SIG-M5 (cell line): ENCODE measurements around the gene BRSK2.
"Not testable (repeated sequence)": the region's sequence is repeated elsewhere in the genome, so short reads cannot be mapped to it uniquely, and the experiment has no call there.

Experiments
- DNase-seq: peaks from one replicate; lab custom pipeline; 2025; lab: John Stamatoyannopoulos, UW

The BRSK2 gene

DNA sequence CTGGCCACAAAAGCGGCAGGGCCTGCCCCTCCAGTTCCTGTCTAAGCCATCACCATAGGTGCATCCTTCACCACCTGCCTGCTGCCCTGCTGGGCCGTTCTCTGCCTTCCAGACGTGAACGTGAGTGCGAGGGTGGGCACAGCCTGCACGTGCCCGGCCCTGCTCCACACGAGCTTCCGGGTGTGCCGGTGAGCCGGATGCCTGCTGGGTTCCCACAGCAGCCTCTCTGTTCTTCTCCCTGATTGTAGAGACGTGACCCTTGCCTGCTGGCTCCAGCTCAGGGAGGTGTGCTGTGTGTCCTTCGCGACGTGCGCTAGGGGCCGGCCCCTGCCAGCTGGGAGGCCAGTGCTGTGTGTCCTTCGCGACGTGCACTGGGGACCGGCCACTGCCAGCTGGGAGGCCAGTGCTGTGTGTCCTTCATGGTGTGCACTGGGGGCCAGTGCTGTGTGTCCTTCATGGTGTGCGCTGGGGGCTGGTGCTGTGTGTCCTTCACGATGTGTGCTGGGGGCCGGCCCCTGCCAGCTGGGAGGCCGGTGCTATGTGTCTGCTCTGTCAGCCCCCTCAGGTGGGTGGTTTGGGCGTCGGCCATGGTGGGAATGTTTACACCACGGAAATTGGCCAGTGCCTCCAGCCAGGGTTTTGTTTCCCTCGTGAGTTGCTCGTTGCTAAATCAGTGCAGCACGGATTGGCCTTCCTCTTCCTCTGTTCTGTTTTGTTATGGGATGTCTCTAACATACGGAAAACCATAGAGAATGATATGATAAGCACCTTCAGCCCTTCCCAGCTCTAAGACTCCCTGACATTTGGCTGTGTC is 35.4 kb upstream of the BRSK2 start:
- DNase-seq, result no peak

DNA sequence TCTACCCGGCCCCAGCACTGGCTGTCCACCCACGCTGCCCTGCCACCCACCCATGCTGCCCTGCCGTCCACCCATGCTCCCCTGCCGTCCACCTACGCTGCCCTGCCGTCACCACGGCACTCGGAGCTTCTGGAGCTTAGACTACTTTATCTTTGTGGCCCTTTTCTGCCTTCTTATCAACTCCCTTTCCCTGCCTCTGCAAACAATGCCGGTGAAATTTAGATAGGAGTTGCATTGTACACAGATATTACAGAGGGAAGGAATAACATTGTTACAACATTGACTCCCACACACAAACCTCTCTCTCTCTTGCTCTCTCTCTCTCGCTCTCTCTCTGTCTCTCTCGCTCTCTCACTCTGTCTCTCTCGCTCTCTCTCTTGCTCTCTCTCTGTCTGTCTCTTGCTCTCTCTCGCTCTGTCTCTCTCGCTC is 33.7 kb upstream of the BRSK2 start:
- DNase-seq, result no peak

DNA sequence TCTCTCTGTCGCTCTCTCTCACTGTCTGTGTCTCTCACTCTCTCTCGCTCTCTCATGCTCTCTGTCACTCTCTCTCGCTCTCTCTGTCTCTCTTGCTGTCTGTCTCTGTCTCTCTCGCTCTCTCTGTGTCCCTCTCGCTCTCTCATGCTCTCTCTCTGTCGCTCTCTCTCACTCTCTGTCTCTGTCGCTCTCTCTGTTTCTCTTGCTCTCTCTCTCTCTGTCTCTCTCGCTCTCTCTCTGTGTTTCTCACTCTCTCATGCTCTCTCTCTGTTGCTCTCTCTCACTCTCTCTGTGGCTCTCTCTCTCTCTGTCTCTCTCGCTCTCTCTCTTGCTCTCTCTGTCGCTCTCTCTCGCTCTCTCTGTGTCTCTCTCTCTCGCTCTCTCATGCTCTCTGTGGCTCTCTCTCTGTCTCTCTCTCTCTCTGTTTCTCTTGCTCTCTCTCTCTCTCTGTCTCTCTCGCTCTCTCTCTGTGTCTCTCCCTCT is 33.2 kb upstream of the BRSK2 start:
- DNase-seq, result no peak

DNA sequence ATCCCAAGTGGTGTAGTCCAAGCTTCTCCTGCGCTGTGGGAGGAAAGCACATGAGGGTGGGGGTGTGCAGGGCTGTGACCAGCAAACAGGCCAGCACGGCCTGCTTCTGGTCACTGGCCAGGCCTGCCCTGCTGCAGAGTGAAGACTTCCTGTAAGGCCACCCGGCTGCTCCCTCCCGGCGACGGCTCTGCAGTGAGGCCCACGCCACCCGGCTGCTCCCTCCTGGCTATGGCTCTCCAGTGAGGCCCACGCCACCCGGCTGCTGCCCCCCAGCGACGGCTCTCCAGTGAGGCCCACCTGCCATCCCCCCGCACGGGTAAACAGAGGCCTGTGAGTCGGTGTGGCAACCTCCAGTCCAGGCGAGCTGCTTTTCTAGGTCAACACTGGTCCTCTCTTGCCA is 31.4 kb upstream of the BRSK2 start:
- DNase-seq, result no peak

DNA sequence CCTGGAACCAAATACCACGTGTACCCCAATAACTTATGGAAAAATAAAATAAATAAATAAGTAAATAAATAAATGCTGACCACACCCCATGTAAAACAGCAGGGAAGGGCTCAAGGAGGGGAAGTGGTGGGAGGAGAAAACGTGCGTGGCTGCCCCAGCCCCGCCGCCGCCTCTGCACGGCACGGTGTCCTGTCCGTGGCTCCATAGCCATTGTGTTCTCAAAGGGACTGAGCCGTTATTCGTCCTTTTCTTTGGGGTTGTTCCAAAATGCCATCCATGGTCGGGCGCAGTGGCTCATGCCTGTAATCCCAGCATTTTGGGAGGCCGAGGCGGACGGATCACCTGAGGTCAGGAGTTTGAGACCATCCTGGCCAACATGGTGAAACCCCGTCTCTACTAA is 30.8 kb upstream of the BRSK2 start:
- DNase-seq, result not testable (repeated sequence)

DNA sequence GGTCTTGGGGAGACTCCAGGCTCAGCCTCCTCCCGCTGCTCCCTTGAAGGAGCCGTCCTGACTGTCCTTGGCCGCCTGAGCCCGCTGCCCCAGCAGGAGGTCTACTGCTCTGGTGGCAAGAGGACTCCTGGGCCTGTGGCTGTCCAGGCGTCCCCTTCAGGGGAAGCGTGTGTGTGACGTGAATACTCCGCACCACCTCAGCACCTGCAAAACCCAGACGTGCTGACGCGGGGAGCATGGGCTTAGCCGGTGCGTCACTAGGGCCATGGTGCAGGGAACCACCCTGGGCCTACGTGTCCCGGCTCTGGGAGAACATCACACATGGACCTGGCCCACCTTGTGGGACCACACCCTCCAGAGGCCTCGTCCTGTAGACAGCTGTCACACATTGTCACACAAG is 30.2 kb upstream of the BRSK2 start:
- DNase-seq, result no peak

DNA sequence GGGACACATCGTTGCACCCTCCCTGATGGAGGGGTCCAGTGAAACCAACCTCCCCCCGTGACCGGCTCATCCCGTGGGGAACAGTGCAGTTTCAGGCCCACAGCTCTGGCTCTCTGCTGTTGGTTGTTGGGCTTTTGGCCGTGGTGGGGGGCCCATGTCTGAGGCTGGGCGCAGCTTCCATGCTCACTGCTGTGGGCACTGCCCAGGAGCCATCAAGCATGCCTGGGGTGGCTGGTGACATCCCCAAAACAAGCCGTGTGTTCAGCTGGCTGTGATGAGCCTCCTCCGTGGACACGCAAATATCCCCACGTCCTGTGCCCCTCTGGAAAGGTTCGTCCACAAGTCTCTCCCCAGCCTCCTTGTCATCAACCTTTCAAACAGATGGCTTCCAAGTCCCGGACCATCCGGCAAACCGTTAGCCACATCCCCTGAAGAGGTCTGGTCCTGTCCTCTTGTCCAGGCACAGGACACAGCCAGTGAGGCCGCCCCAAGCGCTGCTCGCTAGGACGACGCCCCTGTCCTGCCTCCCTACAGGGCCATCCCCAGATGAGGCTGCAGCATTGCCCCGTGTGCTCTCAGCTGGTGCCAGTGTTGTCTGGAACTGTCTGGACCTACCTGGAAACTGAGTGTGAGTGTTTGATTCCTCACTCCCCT is 29.4 kb upstream of the BRSK2 start:
- no peak for DNase-seq

DNA sequence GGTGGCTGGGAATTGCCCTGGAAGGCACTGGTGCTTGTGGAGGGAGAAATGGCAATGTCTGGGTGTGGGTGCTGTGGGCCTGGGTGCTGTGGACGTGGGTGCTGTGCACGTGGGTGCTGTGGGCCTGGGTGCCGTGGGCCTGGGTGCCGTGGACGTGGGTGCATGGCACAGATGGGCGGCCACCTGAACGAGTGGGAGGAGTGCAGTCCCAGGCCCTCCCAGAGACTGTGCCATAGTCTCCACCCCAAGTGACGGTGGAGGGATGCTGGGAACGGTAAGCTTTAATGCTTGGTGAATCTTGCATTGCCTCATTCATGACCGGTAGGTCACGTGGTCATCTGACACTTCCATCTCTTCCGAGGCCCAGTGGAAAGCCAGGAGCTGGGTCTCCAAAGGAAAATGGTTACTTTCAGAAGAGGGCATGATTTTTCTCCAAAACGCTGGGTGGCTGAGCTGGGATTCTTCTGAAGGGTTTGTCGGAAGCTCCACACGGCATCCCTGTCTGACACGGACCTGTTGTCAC is 28.8 kb upstream of the BRSK2 start:
- DNase-seq, result no peak

DNA sequence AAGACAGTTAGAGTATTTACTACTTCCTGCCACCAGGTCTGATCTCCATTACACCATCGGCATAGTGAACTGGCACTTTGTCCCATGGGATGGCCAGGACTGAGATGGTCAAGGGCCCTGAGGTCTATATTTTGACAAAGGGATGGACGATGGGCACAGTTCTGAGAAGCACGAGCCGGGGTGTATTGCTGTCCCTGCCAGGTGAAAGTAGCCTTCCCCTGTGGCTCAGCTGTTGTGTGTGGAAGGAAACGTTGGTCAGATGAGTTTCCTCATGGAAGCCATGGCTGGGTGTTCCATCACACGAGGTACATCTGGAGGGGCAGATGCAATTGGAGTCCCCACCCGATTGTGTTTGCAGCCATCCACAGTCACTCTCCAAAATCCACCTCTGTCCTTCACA is 27.9 kb upstream of the BRSK2 start:
- no peak for DNase-seq

DNA sequence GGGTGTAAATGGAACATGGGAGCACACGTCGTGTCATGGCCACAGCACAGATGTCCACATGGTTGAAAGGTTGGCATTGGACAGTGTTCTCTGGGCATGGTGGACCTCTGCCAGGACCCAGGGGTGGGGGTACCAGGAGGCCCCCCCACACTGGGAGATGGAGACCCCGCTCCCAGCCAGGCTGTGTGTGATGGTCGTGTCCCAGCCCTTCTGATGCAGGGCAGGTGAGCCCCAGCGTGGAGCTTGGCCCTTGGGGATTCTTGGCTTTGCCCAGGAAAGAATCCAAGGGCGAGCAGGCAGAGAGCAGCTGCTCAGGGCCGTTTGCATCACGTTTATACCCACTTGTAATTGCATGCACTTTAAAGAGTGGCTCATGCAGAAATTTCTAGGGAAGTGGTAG is 22.0 kb upstream of the BRSK2 start:
- DNase-seq, result no peak

DNA sequence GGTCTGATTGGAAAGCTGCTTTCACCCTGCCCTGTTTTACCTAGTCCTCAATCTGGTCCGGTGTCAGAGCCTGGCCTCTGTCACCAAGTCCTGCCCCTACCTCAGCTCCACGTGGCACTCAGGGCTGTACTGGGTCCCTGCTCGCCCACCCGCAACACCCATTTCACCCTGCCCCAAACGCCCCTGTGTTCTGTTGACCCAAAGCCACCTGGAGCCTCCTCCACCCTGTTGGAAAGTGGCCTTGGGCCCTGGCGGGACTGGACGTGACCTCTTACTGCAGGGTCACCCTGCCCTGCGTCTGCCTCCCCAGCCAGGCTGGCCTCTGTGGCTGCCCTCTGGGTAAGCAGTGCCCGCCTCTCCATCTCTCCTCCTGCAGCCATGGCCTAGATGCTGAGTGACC is 21.5 kb upstream of the BRSK2 start:
- no peak for DNase-seq

DNA sequence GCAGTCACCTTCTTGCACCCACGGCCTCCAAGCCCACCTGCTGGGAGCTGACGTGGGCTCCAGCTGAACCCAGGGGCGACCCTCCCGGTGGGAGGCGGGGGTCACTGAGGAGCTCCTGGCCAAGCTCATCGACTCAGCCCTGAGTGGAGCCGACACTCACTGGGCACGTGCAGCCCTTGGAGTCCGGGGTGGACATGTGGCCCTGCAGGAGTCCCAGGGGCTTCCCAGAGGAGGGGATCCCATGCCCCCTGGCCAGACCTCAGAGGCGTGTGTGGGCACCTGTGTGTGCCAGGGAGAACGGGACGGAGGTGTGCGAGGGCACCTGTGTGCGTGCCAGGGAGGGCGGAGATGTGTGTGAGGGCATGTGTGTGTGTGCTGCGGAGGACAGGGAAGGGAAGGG is 20.8 kb upstream of the BRSK2 start:
- no peak for DNase-seq

DNA sequence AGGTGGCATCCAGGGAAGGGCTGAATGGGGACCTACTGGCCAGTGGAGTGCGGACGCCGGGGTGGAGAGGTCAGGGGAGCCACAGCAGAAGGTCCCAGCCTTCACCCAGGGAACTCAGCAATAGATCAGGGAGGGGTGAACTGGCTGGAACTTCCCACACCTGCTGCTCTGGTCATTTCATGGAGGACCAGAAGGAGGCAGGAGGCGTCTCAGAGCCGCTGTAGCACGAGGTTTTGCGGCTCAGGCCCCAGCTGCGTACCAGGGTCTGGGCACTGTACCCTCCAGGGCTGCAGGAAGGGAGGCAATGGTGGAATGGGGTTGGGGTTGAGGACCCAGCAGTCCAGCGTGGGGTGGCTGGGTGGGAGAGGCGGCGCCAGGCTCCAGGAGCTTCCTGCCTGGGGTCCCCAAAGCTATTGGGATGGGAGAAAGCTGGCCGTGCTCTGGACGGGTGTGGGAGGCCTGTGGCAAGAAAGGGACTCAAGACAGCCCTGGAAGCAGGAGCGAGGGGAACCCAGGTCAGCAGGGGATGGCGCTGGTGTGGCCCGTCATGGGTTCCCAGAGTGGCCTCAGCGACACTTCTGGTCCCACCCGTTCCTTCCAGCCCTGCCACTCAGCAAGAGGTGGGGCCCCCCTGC is 20.2 kb upstream of the BRSK2 start:
- DNase-seq, result no peak

DNA sequence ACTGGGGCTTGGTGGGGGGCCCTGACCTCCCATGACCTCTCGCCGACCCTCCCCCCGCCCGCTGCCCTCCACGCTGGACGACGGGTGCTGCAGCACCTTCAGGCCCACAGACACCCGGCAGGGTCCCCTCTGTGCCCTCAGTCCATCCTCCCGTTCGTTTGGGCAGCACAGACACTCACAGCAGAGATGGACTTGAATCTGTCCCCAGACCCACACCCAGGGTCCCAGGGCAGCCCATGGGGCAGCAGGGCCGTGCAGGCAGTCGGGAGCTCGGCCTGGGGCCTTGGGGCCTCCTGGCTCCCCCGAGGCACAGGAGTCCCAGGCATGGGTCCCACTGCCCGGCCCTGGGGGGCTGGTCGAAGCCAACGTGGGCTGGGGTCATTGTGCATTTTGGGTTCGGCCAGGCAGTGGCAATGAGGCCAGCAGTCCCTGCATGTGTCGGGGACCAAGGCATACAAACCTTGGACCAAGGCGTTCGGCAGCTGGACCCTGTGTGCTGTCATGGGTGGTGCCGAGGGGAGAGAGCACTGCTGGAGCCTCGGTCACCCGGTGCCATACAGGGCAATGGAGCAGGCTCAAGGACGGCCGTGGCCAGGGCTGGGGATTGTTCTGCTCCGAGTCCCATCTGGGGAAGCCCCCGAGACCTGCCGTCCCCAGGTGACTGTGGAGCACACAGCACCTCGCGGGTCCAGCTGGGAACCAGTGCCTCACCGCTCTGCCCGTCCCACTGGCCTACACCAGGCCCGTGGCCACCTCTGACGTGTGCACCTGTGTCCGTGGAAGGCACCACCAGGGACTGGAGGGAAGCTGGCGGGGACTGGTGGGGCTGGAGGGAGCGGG is 19.3 kb upstream of the BRSK2 start:
- DNase-seq, result no peak

DNA sequence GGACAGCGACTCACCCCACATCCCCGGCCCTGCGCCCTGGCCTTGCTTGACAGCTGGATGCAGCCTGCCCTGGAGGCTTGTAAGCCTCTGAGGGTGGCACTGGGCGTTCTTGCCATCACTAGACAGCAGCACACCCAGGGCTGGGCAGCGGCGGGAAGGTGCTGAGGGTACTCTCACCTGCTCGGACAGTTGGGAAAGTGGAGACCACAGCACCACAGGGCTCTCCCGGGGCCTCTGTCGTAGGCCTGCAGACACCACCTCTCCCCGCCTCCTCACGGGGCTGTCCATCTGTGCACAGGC is 18.8 kb upstream of the BRSK2 start:
- DNase-seq, result no peak

DNA sequence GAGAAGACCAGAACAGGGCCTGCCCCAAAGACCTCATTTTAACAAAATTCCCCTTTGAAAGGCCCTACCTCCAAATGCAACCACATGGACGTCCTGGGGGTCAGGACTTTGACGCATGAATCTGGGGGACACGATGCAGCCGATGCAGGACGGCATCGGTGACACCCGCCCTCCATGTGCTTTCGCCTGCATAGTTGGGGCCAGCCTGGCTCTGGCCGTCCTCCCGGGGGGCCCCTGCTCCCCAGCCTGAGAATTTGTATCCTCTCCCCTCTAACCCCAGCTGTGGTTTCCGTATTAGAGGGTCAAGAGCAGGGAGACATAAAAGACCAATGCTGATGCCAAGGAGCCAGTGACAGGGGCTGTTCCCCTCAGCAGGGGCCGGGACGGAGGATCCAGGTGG is 18.4 kb upstream of the BRSK2 start:
- no peak for DNase-seq

DNA sequence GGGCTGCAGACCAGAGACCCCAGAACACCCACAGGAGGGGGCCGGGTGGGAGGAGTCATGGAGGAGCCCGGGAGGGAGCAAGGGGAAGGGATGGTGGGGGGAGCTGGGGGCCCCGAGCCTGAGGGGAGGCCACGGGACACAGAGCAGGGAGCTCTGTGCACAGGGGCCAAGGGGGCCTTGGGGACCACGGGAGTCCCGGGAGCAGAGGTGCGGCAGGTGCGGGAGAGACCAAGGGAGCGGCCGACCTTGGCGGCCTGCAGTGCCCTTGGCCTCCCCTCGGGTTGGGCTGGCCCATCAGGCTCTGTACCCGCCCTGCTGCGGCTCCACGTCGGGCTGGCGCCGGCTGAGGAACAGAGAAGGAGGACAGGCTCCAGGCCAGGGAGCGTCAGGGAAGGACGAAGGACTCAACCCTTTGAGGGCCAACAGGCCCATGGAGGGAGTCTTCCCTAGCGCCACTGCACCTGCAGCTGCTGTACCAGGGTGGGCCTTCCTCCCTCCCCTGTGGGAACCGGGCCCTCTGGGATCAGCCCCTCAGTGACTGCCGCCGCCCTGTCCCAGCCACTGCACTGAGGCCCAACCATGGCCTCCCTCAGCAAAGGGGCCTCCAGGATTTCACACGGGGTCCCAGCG is 17.8 kb upstream of the BRSK2 start:
- no peak for DNase-seq

DNA sequence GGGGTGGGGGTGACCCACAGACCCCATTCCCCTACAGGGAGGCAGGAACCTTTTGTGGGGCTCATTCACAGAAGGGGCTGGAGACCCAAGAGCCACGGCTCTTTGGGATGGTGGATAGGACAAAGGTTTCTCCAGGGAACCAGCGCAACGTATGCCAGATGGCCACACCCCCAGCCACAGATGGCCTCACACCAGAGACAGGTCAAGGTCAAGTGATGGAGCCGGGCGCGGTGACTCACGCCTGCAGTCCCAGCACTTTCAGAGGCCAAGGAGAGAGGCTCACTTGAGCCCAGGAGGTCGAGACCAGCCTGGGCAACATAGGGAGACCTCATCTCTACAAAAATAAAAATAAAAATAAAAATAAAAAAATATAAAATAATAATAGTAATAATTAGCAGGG is 17.1 kb upstream of the BRSK2 start:
- no peak for DNase-seq

DNA sequence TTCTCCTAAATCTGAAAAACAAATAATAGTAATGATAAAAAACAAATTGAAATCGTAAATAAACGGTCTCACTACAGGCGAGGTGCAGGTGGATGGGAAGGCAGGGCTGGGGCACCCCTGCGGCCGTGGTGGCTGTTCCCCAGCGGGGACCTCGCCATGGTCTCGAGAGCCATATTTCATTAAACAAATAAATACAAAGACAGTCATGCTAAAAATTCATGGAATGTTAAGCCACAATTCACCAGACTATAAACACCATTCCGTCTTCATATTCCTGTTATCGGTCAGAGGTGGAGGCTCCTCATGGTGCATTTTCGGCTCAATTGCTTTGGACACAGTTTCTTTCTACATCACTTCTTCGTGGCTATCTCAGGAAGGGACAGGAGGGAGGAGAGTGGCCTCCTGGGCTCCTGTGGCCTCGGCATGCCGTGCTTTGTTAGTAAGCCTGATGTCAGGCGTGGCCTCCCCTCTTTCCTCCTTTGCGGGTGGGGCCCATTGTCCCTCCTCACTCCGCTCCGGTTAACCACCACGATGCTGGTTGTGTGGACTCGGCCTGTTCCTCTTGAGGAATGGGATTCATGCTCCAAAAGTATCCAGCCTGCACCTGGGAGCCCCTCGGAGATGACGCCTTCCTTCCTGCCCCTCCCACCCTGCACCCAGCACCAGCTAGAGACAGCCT is 16.1 kb upstream of the BRSK2 start:
- no peak for DNase-seq

DNA sequence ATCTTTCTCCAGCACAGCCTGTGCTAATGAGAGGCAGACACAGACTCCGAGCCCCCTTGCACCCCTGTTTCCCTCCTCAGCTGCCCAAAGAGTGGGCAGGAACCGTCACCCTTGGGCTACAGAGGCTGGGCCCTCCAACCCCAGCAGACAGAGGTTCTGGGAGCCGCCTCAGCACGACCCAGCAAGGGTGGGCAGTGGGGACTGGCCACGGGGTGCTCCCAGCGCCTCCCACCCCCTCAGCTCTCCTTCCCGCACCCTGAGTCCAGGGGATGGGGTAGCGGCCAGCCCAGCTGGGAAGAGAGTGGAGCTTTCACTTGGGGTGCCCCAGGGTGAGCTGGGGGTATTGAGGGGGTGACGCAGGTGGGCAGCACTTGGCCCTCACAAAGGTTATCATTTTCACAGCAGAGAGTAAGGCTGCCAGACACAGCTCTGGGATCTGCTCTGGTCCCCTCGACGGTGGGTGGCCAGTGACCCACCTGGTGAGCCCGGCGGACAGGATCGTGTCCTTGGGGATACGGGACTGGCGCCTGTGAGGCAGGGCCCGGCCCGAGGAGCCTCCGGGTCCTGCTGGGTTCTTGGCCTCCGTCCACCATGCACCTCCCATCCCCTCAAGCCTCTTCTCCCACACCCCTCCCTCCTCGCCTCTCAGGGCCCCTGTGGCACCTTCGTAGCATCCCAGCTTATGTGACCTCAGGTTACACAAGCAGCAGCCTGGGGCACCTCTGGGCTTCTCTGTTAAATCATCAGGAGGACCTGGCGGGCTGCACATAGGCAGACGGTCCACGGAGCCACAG is 14.4 kb upstream of the BRSK2 start:
- DNase-seq, result no peak

DNA sequence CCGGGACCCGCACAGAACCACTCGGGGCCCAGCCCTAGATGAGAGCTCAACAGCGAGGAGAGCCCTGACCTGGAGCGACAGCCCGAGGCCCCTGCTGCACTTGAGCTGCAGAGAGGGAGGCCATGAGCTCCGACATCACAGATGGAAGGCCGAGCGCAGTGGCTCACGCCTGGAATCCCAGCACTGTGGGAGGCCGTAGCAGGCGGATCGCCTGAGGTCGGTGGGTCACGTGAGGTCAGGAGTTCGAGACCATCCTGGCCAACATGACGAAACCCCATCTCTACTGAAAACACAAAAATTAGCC is 13.8 kb upstream of the BRSK2 start:
- DNase-seq, result no peak
